Measurements from ENCODE around the gene TSR3.

- TF ChIP-seq CTCF (IDR thresholded peaks at IDR 0.05) (no peak), POLR2A (IDR thresholded peaks at IDR 0.05) (no peak)
Measured at GRCh38 chr16:1344499-1344898, 7.2 kb downstream of the TSR3 start.

Measured in body of pancreas (tissue), 4 donors.